ENCODE data around the gene PXK. TPM values are rescaled to one million over a fixed set of nuclear protein-coding genes. Genes with fewer than 3 reads are reported as not detected.

PXK gene
- polyA plus RNA-seq, 3 donors: 31.5 to 54.0 (median 52.9) TPM

DNA sequence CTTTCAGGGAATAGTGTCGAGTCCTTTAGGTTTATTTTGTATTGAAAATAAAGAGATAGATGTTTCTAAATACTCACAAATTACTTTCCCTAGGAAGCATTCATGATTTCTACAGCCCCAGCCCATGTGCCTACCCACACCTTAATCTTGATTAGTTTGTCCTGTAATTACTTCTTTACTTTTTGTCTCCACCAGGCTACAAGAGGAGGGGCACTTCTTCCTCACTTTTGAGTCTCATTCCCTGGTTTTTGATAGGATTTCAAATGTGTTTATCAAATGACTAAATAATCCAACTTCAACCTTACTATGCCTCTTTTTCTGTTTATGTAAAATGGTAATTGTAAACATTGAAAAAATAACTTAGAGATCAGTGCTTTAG, 1.8 kb downstream of the PXK start:
- Histone ChIP-seq H3K4me3 (replicated peaks in 1 of 3; ENCODE audit: low read depth in 2 of 3, low read length in 3 of 3) (peak overlapping the region; percentile 78 to 94 (median 92)), H3K27me3 (ENCODE audit: control insufficient read depth in 2 of 2, insufficient read depth in 2 of 2, low read length in 2 of 2) (no peaks in the 10 kb centered on the region), H3K36me3 (replicated peaks in 1 of 2; ENCODE audit: control insufficient read depth in 1 of 2, insufficient read depth in 2 of 2, low read length in 2 of 2) (no peaks in the 10 kb centered on the region), H3K79me2 (ENCODE audit: insufficient read depth, low read length) (peaks cover 63% of the 10 kb centered on the region), H3K4me2 (replicated peaks; ENCODE audit: extremely low read depth, low read length, poor library complexity, severe bottlenecking) (peak overlapping the region; percentile 80), H4K20me1 (ENCODE audit: insufficient read depth, low read length) (peaks cover 5% of the 10 kb centered on the region), H3K9ac (ENCODE audit: insufficient read depth, low read length, poor library complexity, severe bottlenecking) (peak overlapping the region; percentile 80), H3K27ac (ENCODE audit: low read depth in 1 of 2, low read length in 2 of 2) (peak overlapping the region; percentile 83 to 94), H3K4me1 (ENCODE audit: control insufficient read depth in 1 of 2, insufficient read depth in 2 of 2, low read length in 2 of 2) (peaks cover 44% of the 10 kb centered on the region in 2 donors), H2AFZ (ENCODE audit: insufficient read depth, low read depth, low read length, poor library complexity, severe bottlenecking) (peak overlapping the region; percentile 62), H3K9me3 (replicated peaks in 1 of 2; ENCODE audit: control insufficient read depth in 1 of 2, insufficient read depth in 1 of 2, low read length in 2 of 2) (no peaks in the 10 kb centered on the region)
- intact Hi-C loops (cut with micrococcal nuclease): loop anchor here (2.0 to 10.0 kb wide), 5 partner anchors 22 to 350 kb away; partner anchors contain the start of gene KCTD6 (in 2 of the 2)
- H3K27me3 Mint-ChIP-seq (ENCODE audit: low read depth in 3 of 3): peaks cover 0 to 3% (median 2%) of the 10 kb centered on the region in 3 donors
- no CpG with 5 or more reads among the region's 1 CpG for WGBS (ENCODE audit: insufficient coverage)
- peaks cover 53% of the 10 kb centered on the region for H3K4me1 Mint-ChIP-seq
- no peak for DNase-seq
- H3K4me3 Mint-ChIP-seq: peak overlapping the region; percentile 71 to 100
- no peaks in the 10 kb centered on the region for H3K9me3 Mint-ChIP-seq
- H3K27ac Mint-ChIP-seq: peak overlapping the region; percentile 95 to 100 (median 98)
- TF ChIP-seq, protein P1, sequence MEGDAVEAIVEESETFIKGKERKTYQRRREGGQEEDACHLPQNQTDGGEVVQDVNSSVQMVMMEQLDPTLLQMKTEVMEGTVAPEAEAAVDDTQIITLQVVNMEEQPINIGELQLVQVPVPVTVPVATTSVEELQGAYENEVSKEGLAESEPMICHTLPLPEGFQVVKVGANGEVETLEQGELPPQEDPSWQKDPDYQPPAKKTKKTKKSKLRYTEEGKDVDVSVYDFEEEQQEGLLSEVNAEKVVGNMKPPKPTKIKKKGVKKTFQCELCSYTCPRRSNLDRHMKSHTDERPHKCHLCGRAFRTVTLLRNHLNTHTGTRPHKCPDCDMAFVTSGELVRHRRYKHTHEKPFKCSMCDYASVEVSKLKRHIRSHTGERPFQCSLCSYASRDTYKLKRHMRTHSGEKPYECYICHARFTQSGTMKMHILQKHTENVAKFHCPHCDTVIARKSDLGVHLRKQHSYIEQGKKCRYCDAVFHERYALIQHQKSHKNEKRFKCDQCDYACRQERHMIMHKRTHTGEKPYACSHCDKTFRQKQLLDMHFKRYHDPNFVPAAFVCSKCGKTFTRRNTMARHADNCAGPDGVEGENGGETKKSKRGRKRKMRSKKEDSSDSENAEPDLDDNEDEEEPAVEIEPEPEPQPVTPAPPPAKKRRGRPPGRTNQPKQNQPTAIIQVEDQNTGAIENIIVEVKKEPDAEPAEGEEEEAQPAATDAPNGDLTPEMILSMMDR (IDR thresholded peaks at IDR 0.05): no peak
- peaks cover 8 to 14% of the 10 kb centered on the region in 2 donors for H3K36me3 Mint-ChIP-seq

- 14% methylated on average over 1 of the region's 1 CpG for WGBS (ENCODE audit: insufficient coverage)
- H2AFZ ChIP-seq (ENCODE audit: insufficient read depth, low read depth, low read length, poor library complexity, severe bottlenecking): peak overlapping the region; percentile 37
Measured at GRCh38 chr3:58335652-58335947, 2.9 kb downstream of the PXK start.

More at GRCh38 chr3:58335652-58335947, 2.9 kb downstream of the PXK start:
- peaks cover 12 to 17% of the 10 kb centered on the region in 2 donors for H3K36me3 Mint-ChIP-seq
- peak overlapping the region; percentile 48 for H3K9ac ChIP-seq (ENCODE audit: insufficient read depth, low read length, poor library complexity, severe bottlenecking)
- H3K4me1 Mint-ChIP-seq: peaks cover 52% of the 10 kb centered on the region
- intact Hi-C loops (cut with micrococcal nuclease): loop anchor here (2.0 to 10.0 kb wide), 4 partner anchors 21 to 351 kb away; partner anchors contain the start of gene KCTD6 (in 2 of the 2)
- peak overlapping the region; percentile 80 for H3K4me2 ChIP-seq (replicated peaks; ENCODE audit: extremely low read depth, low read length, poor library complexity, severe bottlenecking)
- no peaks in the 10 kb centered on the region for H3K9me3 Mint-ChIP-seq
- peaks cover 44% of the 10 kb centered on the region in 2 donors for H3K4me1 ChIP-seq (ENCODE audit: control insufficient read depth in 1 of 2, insufficient read depth in 2 of 2, low read length in 2 of 2)
- H3K27ac Mint-ChIP-seq: peak overlapping the region; percentile 95 to 100 (median 98)
- H3K79me2 ChIP-seq (ENCODE audit: insufficient read depth, low read length): peaks cover 74% of the 10 kb centered on the region
- TF ChIP-seq, protein P1 (IDR thresholded peaks at IDR 0.05): no peak
- peak in 1 of 3 donors; percentile 69 for DNase-seq
- H3K27ac ChIP-seq (ENCODE audit: low read depth in 1 of 2, low read length in 2 of 2): peak overlapping the region; percentile 37 to 94
- peak overlapping the region; percentile 67 to 90 for H3K4me3 Mint-ChIP-seq
- peaks cover 5% of the 10 kb centered on the region for H4K20me1 ChIP-seq (ENCODE audit: insufficient read depth, low read length)
- H3K27me3 Mint-ChIP-seq (ENCODE audit: low read depth in 3 of 3): peaks cover 0 to 3% (median 2%) of the 10 kb centered on the region in 3 donors
- H3K4me3 ChIP-seq (replicated peaks in 1 of 3; ENCODE audit: low read depth in 2 of 3, low read length in 3 of 3): peak overlapping the region; percentile 7 to 94 (median 92)
- no peaks in the 10 kb centered on the region for H3K9me3 ChIP-seq (replicated peaks in 1 of 2; ENCODE audit: control insufficient read depth in 1 of 2, insufficient read depth in 1 of 2, low read length in 2 of 2)
- H3K36me3 ChIP-seq (replicated peaks in 1 of 2; ENCODE audit: control insufficient read depth in 1 of 2, insufficient read depth in 2 of 2, low read length in 2 of 2): peaks cover 3 to 7% of the 10 kb centered on the region in 2 donors
- no peaks in the 10 kb centered on the region for H3K27me3 ChIP-seq (ENCODE audit: control insufficient read depth in 2 of 2, insufficient read depth in 2 of 2, low read length in 2 of 2)
